DND-41 (cell line): ENCODE measurements around the gene INPP5A.
"Not testable (repeated sequence)": the region's sequence is repeated elsewhere in the genome, so short reads cannot be mapped to it uniquely, and the experiment has no call there.

Experiments used
- ATAC-seq: fragments of 200-7000 bp; cut with Tn5 transposase; 3 replicates; pipeline ENCODE4 v1.9.1; 2021; ENCODE audit warnings: low read depth; ENCODE audit not compliant: insufficient read depth
- DNase-seq: peaks from one replicate; pipeline ENCODE4 v3.0.0-alpha.2; 2020
- H2AFZ ChIP-seq: 2 replicates; pipeline ENCODE4 v1.6.0; 2012; ENCODE audit warnings: low read depth, low read length
- H3K27ac ChIP-seq: 2 replicates; pipeline ENCODE4 v1.5.1; 2012; ENCODE audit warnings: low read length, inconsistent platforms
- H3K27me3 ChIP-seq: fragments of 200-600 bp; sonication (generic); 2 replicates; pipeline ENCODE4 v1.6.0; 2012; ENCODE audit warnings: low read length, mild to moderate bottlenecking, inconsistent platforms; ENCODE audit not compliant: insufficient read depth, poor library complexity
- H3K36me3 ChIP-seq: 2 replicates; pipeline ENCODE4 v1.5.1; 2012; ENCODE audit warnings: low read length, inconsistent platforms; ENCODE audit not compliant: insufficient read depth
- H3K4me1 ChIP-seq: 2 replicates; pipeline ENCODE4 v1.5.1; 2012; ENCODE audit warnings: mild to moderate bottlenecking, low read length; ENCODE audit not compliant: insufficient read depth
- H3K4me2 ChIP-seq: 2 replicates; pipeline ENCODE4 v1.6.0; 2012; ENCODE audit warnings: mild to moderate bottlenecking, moderate library complexity, low read length, inconsistent platforms; ENCODE audit not compliant: insufficient read depth
- H3K4me3 ChIP-seq, 2 experiments: fragments of 200-600 bp in 1 of 2; shearing (Covaris generic) in 1 of 2; 2 replicates each; pipeline ENCODE4 v1.5.1; 2012 to 2016; ENCODE audit warnings: inconsistent platforms in 2 of 2, low read length in 2 of 2, mild to moderate bottlenecking in 2 of 2, low read depth in 1 of 2, moderate library complexity in 1 of 2
- H3K79me2 ChIP-seq: 2 replicates; pipeline ENCODE4 v1.6.0; 2012; ENCODE audit warnings: low read length, inconsistent platforms; ENCODE audit not compliant: insufficient read depth
- H3K9ac ChIP-seq: 2 replicates; pipeline ENCODE4 v1.6.0; 2012; ENCODE audit warnings: low read depth, mild to moderate bottlenecking, inconsistent platforms, low read length, moderate library complexity
- H3K9me3 ChIP-seq: 2 replicates; pipeline ENCODE4 v1.5.1; 2012; ENCODE audit warnings: low read length, moderate library complexity, mild to moderate bottlenecking, inconsistent platforms; ENCODE audit not compliant: insufficient read depth, severe bottlenecking
- H4K20me1 ChIP-seq: 2 replicates; pipeline ENCODE4 v1.6.0; 2012; ENCODE audit warnings: low read length; ENCODE audit not compliant: insufficient read depth
- CTCF ChIP-seq: IDR thresholded peaks from 2 replicates; pipeline ENCODE4 v1.5.1; 2012; ENCODE audit warnings: borderline replicate concordance, low read length, moderate library complexity, mild to moderate bottlenecking; ENCODE audit not compliant: poor library complexity, severe bottlenecking; ENCODE audit errors: extremely low read depth
- EZH2 ChIP-seq: IDR thresholded peaks from 3 replicates; pipeline ENCODE4 v1.6.1; 2012; ENCODE audit warnings: borderline replicate concordance, low read depth, mild to moderate bottlenecking, moderate library complexity, low read length, inconsistent platforms; ENCODE audit not compliant: severe bottlenecking

The INPP5A gene

DNA sequence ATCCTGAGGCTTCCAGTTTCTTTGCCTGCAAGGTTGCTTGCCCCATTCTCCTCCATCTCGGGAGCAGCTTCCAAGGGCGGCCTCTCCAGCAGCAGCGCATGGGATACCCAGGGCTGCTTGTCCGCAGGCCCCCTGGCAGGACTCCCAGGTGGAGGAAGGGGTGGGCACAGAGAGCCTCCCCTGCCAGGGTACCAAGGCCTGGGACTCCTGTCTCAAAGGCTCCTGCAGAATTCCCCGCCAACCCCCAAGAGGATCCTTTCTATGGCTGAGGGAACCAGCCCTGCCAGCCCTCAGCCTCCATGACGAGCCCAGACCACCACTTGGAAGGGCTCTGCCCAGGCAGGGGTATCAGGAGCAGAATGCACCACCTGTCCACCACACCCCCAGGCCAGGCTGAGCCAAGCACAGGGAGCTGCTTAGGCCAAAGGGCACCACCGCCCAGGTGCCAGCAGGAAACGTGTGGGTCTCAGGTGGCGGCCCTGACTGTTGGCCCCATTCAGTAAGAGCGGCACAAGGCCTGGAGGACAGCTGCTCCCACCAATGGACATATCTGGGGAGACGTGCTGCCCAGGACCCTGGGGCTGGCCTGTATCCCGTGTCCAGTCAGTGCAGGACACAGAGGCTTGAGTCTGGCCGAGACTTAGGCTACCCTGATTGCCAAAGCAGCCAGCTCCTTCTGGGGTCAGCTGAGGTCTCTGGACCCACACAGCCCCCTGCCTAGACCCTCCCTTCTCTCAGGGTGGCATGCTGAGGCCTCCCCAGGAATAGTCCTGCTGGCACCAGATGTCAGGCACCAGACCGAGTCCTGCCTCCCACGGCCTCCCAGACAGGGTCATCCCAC, 33.8 kb upstream of the INPP5A start:
- Histone ChIP-seq H3K4me1 (no peaks in the 10 kb centered on the region), H3K4me3 (no peak overlapping the region), H3K27me3 (peaks cover 9% of the 10 kb centered on the region), H3K79me2 (no peaks in the 10 kb centered on the region), H4K20me1 (peaks cover 3% of the 10 kb centered on the region; the same call in 1 of the 2 replicates), H3K36me3 (no peaks in the 10 kb centered on the region), H3K27ac (no peak overlapping the region), H3K9ac (no peak overlapping the region), H3K4me2 (no peak overlapping the region), H2AFZ (no peak overlapping the region), H3K9me3 (no peaks in the 10 kb centered on the region)
- DNase-seq (no peak), ATAC-seq (no peak)
- TF ChIP-seq EZH2 (no peak), CTCF (no peak)

- TF ChIP-seq EZH2, result no peak
- TF ChIP-seq CTCF, result no peak
- Histone ChIP-seq H3K4me2 (no peak overlapping the region), H3K79me2 (no peaks in the 10 kb centered on the region), H2AFZ (no peak overlapping the region), H3K4me3 (no peak overlapping the region), H3K27me3 (peaks cover 9% of the 10 kb centered on the region), H3K4me1 (no peaks in the 10 kb centered on the region), H3K9ac (no peak overlapping the region), H3K9me3 (no peaks in the 10 kb centered on the region), H3K36me3 (no peaks in the 10 kb centered on the region), H3K27ac (no peak overlapping the region), H4K20me1 (peaks cover 3% of the 10 kb centered on the region; the same call in 1 of the 2 replicates)
- no peak for DNase-seq
- ATAC-seq, result no peak
Measured at GRCh38 chr10:132504501-132505272, 32.9 kb upstream of the INPP5A start.

GRCh38 chr10:132505546-132505945, 32.0 kb upstream of the INPP5A start:
- not testable (repeated sequence) for H3K36me3 ChIP-seq, H3K9ac ChIP-seq, H4K20me1 ChIP-seq, H3K79me2 ChIP-seq, H3K27ac ChIP-seq, H3K27me3 ChIP-seq, H2AFZ ChIP-seq, H3K4me1 ChIP-seq, ATAC-seq, H3K4me3 ChIP-seq, H3K4me2 ChIP-seq, DNase-seq, H3K9me3 ChIP-seq
